ENCODE results near the gene FLT1. TPM values are rescaled to one million over a fixed set of nuclear protein-coding genes. Genes with fewer than 3 reads are reported as not detected.

Gene FLT1
- total and polyA plus RNA-seq, 2 experiments from 2014 or later, result 7.5 to 14.8 TPM

DNA sequence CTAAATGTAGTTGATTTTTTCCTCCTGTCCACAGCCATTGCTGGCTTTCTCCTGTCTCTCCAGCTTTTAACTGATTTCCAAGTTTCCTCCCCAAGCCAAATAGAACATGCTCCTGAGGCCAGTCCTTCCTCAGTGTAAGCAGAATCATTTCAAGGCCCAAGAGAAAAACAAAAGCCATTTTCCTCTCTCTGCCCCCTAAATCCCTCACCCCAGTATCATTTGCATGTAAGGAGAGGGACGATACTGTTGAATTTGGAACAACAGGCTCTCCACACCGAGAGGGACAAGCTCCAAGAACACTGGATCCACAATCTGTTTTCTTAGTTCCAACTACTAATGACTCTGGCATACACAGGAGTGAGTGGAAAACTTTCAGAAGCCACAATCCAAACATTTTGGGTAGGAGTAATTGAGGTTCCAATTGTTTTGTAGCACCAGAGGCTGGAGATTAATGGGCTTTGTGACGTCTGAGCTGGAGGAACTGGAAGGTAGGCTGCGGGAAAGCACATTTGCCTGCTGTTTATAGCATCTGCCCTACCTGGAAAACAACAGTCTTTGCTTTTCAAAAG is 156.8 kb downstream of the FLT1 start:
- DNase-seq (ENCODE audit: low read depth in 1 of 2, low spot score in 1 of 2), result no peak
- no peaks in the 10 kb centered on the region for H3K9me3 ChIP-seq (ENCODE audit: low read depth)
- no peak overlapping the region for H3K4me3 ChIP-seq
- TF ChIP-seq, protein P1, sequence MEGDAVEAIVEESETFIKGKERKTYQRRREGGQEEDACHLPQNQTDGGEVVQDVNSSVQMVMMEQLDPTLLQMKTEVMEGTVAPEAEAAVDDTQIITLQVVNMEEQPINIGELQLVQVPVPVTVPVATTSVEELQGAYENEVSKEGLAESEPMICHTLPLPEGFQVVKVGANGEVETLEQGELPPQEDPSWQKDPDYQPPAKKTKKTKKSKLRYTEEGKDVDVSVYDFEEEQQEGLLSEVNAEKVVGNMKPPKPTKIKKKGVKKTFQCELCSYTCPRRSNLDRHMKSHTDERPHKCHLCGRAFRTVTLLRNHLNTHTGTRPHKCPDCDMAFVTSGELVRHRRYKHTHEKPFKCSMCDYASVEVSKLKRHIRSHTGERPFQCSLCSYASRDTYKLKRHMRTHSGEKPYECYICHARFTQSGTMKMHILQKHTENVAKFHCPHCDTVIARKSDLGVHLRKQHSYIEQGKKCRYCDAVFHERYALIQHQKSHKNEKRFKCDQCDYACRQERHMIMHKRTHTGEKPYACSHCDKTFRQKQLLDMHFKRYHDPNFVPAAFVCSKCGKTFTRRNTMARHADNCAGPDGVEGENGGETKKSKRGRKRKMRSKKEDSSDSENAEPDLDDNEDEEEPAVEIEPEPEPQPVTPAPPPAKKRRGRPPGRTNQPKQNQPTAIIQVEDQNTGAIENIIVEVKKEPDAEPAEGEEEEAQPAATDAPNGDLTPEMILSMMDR (IDR thresholded peaks at IDR 0.05; ENCODE audit: low read depth, low read length), result no peak
- H3K27me3 ChIP-seq, result no peaks in the 10 kb centered on the region
- peaks cover 27% of the 10 kb centered on the region for H3K4me1 ChIP-seq (ENCODE audit: low read depth)
- no peak overlapping the region for H3K27ac ChIP-seq
- no peaks in the 10 kb centered on the region for H3K36me3 ChIP-seq

DNA sequence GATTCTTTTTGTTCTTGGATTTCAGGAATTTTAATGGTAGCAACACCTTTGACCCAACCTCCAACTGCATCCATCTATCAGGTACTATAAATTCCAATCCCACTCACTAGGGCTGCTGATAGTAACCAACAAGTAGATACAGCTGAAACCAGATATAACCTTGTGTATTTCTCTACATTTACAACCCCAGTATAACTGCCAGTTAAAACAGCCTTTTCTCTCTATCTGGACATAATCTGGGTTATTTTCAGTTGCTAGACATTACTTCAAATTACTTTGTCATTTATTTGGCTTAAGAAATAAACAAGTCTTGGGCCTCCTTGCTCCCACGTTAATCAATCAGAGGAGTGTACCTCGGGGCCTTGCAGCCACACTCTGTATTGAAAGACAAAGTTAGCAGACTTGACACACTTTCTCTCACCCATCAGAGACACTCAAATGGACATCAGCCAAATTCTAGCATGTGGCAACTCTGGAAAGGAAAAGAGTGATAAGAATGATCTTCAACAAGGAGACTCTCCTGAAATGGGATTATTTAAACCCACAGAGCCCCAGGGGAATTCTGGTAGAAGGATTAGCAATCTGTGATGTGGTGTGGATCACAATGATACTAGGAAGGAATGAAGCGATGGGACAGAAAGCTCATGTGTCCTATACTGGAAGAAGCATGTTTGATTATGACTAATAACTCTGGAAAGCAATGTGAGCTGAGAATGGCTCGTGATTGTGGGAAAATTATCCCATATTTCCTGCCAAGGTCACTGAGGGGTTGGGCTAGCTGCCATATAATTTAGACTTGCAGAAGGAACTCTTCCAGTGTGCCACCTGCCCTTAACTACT is 157.5 kb downstream of the FLT1 start:
- Histone ChIP-seq H3K4me3 (no peak overlapping the region), H3K4me1 (ENCODE audit: low read depth) (peaks cover 27% of the 10 kb centered on the region), H3K36me3 (no peaks in the 10 kb centered on the region), H3K9me3 (ENCODE audit: low read depth) (no peaks in the 10 kb centered on the region), H3K27me3 (no peaks in the 10 kb centered on the region), H3K27ac (peak overlapping the region; percentile 34)
- TF ChIP-seq, protein P1 (IDR thresholded peaks at IDR 0.05; ENCODE audit: low read depth, low read length), result no peak
- peak in 1 of 2 donors; percentile 76 for DNase-seq (ENCODE audit: low read depth in 1 of 2, low spot score in 1 of 2)

DNA sequence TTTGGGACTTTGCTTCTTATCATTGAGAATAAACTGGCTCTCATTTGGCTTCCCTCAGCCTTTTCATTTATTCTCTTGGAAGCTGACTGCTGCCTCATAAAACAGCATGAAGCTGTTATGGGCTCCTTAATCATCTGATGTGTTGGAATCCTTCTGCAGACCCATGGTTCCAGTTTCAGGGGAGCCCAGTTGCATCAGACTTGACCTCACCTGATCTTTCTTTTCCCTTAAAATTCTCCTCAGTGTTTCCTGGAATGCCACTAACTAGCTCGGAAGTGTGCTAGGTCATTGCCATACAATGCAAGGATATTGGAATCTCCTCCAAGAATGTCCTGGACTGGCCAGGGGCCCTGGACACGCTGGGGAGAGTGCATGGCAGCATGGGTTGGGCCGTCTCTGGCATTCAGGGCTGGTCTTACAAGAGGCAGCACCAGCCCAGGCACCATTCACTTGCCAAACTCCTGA is 158.7 kb downstream of the FLT1 start:
- no peak overlapping the region for H3K4me3 ChIP-seq
- H3K27ac ChIP-seq, result no peak overlapping the region
- H3K36me3 ChIP-seq, result no peaks in the 10 kb centered on the region
- no peaks in the 10 kb centered on the region for H3K27me3 ChIP-seq
- TF ChIP-seq, protein P1 (IDR thresholded peaks at IDR 0.05; ENCODE audit: low read depth, low read length), result no peak
- no peaks in the 10 kb centered on the region for H3K9me3 ChIP-seq (ENCODE audit: low read depth)
- no peak for DNase-seq (ENCODE audit: low read depth in 1 of 2, low spot score in 1 of 2)
- H3K4me1 ChIP-seq (ENCODE audit: low read depth), result peaks cover 23% of the 10 kb centered on the region

DNA sequence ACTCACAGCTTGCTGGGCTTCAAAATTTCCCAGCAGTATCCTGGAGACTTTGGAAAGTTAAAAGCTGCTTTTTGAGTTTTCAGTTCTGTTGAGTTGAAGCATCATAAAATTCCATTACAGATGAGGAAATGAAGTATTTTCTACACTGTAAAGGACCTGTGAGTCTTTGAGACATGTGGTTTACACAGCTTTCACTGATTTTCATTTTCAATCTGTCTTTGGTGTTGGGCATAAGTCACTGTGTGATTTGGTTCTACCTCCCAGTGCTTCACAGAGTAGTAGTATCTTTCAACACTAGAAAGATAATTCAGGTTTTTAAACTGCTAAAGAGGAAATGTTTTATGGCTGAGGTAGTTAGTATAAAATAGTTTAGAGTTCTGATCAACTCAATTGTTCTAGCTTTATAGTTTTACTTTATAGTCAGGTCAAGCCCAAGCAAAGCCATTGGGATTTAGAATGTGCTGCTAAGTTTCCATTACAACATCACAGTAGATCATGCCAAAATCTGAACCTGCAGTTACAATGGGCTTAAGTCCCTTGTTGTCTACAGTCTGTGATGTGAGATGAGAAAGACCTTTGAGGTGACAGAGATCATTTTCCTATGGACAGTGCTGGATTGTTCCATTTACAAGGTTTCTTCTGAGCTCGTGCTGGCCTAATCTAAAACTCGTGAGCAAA is 161.6 kb downstream of the FLT1 start:
- H3K36me3 ChIP-seq, result no peaks in the 10 kb centered on the region
- no peaks in the 10 kb centered on the region for H3K27me3 ChIP-seq
- no peak for DNase-seq (ENCODE audit: low read depth in 1 of 2, low spot score in 1 of 2)
- TF ChIP-seq, protein P1 (IDR thresholded peaks at IDR 0.05; ENCODE audit: low read depth, low read length), result no peak
- no peak overlapping the region for H3K4me3 ChIP-seq
- H3K9me3 ChIP-seq (ENCODE audit: low read depth), result no peaks in the 10 kb centered on the region
- H3K4me1 ChIP-seq (ENCODE audit: low read depth), result peaks cover 26% of the 10 kb centered on the region
- no peak overlapping the region for H3K27ac ChIP-seq

DNA sequence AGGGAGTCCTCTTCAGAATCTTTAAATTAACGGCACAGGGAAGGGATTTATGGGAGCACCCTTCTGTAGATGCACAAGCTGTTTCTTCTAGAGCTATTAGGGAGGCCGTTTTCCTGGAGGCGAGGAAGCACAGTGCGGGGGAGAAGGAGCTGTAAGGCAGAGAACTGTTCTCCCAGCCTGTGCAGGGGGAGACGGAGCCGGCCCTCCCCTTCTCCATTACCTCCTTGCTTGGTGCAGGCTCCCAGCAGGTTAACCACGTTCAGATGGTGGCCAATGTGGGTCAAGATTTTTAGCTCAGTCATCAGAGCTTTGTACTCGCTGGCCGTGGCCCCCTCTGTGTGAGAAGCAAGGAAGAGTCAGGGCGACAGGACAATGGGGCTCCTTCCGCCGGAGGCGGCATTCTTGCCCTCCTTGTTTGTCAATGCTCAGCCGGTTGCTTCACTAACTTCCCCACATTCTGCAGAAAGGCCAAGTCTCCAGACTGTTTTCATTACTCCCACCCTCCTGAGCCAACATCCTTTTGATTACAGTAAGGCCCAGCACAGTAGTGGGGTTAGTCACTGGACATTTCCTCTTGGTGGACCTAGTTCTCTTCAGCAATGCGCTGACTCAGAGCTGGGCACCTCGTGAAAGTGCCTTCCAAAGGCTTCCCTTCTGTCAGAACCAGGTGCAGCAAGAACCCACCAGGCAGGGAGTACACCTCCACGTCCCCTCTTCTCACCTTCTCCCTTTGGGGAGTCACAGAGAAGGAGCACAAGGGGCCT is 165.4 kb downstream of the FLT1 start:
- H3K36me3 ChIP-seq, result no peaks in the 10 kb centered on the region
- H3K27ac ChIP-seq, result peak overlapping the region; percentile 56
- DNase-seq (ENCODE audit: low read depth in 1 of 2, low spot score in 1 of 2), result peak in 1 of 2 donors; percentile 93
- H3K4me3 ChIP-seq, result no peak overlapping the region
- TF ChIP-seq, protein P1 (IDR thresholded peaks at IDR 0.05; ENCODE audit: low read depth, low read length), result no peak
- peaks cover 10% of the 10 kb centered on the region for H3K4me1 ChIP-seq (ENCODE audit: low read depth)
- H3K27me3 ChIP-seq, result no peaks in the 10 kb centered on the region
- H3K9me3 ChIP-seq (ENCODE audit: low read depth), result no peaks in the 10 kb centered on the region

Measured in cardiac muscle cell (in vitro differentiated cells and primary cell).